ENCODE data around the gene COL8A1. TPM values are rescaled to one million over a fixed set of nuclear protein-coding genes. Genes with fewer than 3 reads are reported as not detected.
"Not testable (repeated sequence)": the region's sequence is repeated elsewhere in the genome, so short reads cannot be mapped to it uniquely, and the experiment has no call there.

The COL8A1 gene
- not detected for total RNA-seq

DNA sequence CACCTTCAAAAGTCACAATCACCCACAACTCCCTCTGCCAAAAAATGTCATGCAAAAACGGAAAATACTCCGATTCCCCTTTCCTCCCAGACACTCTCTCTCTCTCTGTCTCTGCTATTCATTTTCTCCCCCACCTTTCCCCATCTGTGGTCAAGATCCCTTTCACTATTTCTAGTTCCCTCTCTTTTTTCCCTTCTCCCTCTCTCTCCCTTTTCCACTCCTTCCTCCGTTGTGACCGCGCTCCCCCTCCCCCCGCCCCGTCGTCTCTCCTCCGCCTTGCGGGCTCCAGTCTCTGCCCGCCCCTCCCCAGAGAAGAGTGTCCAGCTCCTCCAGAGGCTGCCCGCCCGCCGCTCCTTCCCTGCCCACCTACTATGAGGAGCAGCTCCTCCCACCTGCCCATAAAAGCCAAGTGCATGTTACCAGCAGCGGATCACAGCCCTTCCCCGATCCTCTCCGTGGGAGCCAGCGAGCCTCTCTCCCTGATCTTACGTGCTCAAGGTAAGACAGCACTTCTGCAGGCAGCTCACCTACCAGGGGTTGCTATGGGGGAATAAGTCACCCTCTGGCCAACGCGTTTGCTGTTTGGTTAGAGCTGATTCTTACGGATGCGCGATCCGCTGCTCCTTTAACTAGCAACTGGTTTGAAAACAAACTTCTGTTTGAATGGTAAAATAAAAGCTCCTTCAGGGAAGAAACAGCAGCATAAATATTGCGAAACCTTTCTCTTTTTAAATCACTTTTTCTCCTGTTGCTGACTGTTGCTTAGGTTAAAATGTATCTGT is at the start of gene COL8A1:
Gene COL8A1 (plus strand): TSS at position 428 of the 782 bp plus-strand sequence. CDS start 152,089 bp downstream, outside the sequence.
- Histone ChIP-seq H3K4me3 (ENCODE audit: low read length) (no peak within 1 kb of the TSS), H3K27me3 (ENCODE audit: insufficient read depth, low read length) (peaks cover 58% of the 10 kb centered on the region), H3K4me1 (ENCODE audit: insufficient read depth, low read length) (peaks cover 6% of the 10 kb centered on the region), H3K9me3 (ENCODE audit: low read depth, low read length) (no peaks in the 10 kb centered on the region)

DNA sequence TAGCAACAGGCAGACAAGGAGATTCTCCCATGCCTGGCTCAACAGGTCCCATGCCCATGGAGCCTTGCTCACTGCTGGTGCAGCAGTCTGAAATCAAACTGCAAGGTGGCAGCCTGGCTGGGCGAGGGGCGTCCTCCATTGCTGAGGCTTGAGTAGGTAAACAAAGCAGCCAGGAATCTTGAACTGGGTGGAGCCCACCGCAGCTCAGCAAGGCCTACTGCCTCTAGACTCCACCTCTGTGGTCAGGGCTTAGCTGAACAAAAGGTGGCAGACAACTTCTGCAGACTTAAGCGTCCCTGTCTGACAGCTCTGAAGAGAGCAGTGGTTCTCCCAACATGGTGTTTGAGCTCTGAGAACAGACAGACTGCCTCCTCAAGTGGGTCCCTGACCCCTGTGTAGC is 49.2 kb upstream of the COL8A1 start:
- H3K4me3 ChIP-seq (ENCODE audit: low read length); H3K27me3 ChIP-seq (ENCODE audit: insufficient read depth, low read length); H3K9me3 ChIP-seq (ENCODE audit: low read depth, low read length); H3K4me1 ChIP-seq (ENCODE audit: insufficient read depth, low read length): not testable (repeated sequence)

DNA sequence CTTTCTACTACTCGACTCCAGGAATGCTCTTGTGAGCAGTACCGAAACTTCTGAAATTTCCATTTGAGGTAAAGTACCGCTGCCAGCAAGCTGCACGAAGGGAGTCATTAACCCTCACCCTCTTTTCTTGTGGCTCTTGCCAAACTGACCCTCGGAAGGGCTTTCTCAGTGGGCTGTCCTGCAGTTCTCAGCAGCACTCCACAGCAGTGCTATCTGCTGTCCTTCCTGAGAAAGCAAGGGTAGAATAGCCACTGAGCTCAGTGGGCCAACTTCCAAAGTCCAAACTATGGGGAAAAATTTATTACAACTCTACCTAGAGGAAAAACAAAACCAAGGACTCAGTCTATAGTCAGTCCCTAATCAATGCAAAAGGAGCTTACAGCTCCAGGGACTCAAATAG is 38.5 kb upstream of the COL8A1 start:
- Histone ChIP-seq H3K4me3 (ENCODE audit: low read length) (no peak overlapping the region), H3K27me3 (ENCODE audit: insufficient read depth, low read length) (no peaks in the 10 kb centered on the region), H3K9me3 (ENCODE audit: low read depth, low read length) (no peaks in the 10 kb centered on the region), H3K4me1 (ENCODE audit: insufficient read depth, low read length) (no peaks in the 10 kb centered on the region)

DNA sequence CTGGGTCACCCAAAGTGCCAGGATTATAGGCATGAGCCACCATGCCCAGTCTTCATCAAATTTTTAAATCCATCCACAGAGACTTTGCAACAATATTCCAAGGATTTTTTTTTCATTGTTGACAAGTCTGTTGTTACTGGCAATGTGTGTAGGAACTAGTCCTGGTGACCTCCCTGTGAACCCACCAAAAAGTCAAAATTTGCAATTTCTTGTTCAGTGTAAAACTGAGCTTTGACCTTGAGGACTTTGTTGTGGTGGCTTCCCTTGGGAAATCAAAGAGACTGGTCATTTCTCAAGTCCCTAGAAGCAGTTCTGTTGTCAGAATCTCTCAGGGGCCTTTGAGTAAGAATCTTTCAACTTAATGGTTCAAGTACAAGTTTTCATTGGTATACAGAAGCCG is 36.9 kb upstream of the COL8A1 start:
- Histone ChIP-seq H3K9me3 (ENCODE audit: low read depth, low read length) (no peaks in the 10 kb centered on the region), H3K4me1 (ENCODE audit: insufficient read depth, low read length) (no peaks in the 10 kb centered on the region), H3K4me3 (ENCODE audit: low read length) (no peak overlapping the region), H3K27me3 (ENCODE audit: insufficient read depth, low read length) (no peaks in the 10 kb centered on the region)

DNA sequence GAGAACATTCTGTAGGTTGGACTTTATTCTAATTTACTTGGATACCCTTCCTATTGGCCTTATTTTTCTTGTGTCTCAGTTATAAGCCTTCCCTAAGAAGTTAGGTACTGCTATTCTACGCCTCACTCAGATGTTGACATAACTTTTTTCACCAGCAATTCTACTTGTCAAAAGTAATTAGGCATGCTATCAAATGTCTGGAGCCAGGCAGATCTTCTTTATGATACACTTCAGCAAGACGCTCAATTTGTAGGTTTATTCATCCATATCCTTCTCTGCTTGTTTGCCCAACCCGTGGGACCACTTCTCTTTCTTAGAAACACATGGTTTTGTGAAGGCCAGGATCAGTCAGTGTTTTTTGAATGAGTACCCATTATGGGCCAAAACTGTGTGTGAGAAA is 36.2 kb upstream of the COL8A1 start:
- no peaks in the 10 kb centered on the region for H3K27me3 ChIP-seq (ENCODE audit: insufficient read depth, low read length)
- no peak overlapping the region for H3K4me3 ChIP-seq (ENCODE audit: low read length)
- no peaks in the 10 kb centered on the region for H3K4me1 ChIP-seq (ENCODE audit: insufficient read depth, low read length)
- no peaks in the 10 kb centered on the region for H3K9me3 ChIP-seq (ENCODE audit: low read depth, low read length)

DNA sequence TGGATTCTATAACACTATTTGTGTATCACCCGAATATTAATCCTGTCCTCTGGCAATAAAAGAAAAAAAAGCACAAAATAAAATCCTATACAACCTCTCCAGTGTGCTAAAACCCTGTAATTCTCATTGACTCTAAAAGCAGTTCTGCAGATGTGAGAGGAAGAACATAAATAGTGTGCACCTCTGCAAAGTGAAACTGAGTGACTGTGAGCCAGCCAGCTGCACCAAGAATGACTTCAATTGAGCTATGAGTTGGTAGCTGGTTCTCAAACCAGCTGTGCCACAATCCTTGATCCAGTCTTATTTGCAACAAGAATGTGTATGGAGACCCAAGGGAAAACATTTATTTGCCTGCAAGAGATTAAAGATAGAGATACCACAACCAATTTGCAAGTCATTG is 31.2 kb upstream of the COL8A1 start:
- Histone ChIP-seq H3K4me1 (ENCODE audit: insufficient read depth, low read length) (no peaks in the 10 kb centered on the region), H3K27me3 (ENCODE audit: insufficient read depth, low read length) (no peaks in the 10 kb centered on the region), H3K9me3 (ENCODE audit: low read depth, low read length) (no peaks in the 10 kb centered on the region), H3K4me3 (ENCODE audit: low read length) (no peak overlapping the region)

DNA sequence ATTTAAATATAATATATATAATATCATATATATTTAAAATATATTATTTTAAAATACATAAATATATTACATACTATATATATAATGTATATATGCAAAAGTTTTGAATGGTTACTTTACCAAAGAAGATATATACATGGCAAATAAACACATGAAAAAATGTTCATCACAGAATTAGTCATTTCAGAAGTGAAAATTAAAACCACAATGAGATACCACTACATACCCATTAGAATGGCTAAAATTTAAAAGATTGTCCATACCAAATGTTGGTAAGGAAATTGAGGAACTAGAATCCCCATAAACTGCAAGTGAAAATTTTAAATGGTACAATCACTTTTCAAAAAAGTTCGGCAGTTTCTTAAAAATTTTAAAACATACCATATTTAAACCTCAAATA is 23.6 kb upstream of the COL8A1 start:
- Histone ChIP-seq H3K4me3 (ENCODE audit: low read length) (no peak overlapping the region), H3K4me1 (ENCODE audit: insufficient read depth, low read length) (no peaks in the 10 kb centered on the region), H3K27me3 (ENCODE audit: insufficient read depth, low read length) (no peaks in the 10 kb centered on the region), H3K9me3 (ENCODE audit: low read depth, low read length) (no peaks in the 10 kb centered on the region)

DNA sequence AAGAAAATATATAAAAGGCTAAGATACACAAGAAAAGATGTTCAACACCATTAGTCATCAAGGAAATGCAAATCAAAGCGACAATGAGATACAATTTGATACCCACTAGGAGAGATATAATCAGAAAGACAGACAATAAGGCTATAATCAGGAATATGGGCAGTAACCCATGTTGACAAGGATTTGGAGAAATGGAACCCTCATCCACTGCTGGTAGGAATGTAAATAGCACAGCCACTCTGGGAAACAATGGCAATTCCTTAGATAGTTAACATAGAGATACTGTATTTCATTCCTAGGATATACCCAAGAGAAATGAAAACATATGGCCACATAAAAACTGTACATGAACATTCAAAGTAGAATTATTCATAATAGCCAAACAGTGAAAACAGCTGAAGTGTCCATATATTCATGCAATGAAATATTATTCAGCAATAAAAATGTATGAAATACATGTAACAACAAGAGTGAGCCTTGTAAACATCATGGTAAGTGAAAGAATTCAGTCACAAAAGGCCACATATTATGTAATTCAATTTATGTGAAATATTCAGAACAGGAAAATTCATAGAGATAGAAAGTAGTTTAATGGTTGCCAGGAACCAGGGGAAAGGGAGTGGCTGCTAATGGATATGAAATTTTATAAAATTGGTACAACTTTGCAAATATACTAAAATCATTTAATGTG is 18.2 kb upstream of the COL8A1 start:
- Histone ChIP-seq H3K4me3 (ENCODE audit: low read length) (no peak overlapping the region), H3K4me1 (ENCODE audit: insufficient read depth, low read length) (no peaks in the 10 kb centered on the region), H3K27me3 (ENCODE audit: insufficient read depth, low read length) (no peaks in the 10 kb centered on the region), H3K9me3 (ENCODE audit: low read depth, low read length) (no peaks in the 10 kb centered on the region)

DNA sequence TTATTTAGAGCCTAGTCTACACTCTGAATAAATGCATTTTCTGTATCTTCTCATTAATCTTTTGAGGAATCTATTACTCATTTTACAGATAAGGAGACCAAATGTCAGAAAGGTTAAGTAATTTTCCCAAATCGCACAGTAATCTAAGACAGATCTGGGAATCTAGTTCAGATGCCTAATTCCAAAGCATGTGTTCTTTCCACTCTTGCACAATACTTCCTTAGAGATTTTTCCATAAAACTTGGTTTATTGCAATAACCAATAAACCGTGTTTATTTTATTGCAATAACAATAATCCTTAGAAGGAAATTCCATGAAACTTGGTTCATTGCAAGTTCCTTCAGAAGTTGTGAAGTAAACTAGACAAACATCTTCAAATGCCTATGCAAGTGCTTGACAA is 17.4 kb upstream of the COL8A1 start:
- no peaks in the 10 kb centered on the region for H3K9me3 ChIP-seq (ENCODE audit: low read depth, low read length)
- no peaks in the 10 kb centered on the region for H3K4me1 ChIP-seq (ENCODE audit: insufficient read depth, low read length)
- no peaks in the 10 kb centered on the region for H3K27me3 ChIP-seq (ENCODE audit: insufficient read depth, low read length)
- H3K4me3 ChIP-seq (ENCODE audit: low read length): no peak overlapping the region

DNA sequence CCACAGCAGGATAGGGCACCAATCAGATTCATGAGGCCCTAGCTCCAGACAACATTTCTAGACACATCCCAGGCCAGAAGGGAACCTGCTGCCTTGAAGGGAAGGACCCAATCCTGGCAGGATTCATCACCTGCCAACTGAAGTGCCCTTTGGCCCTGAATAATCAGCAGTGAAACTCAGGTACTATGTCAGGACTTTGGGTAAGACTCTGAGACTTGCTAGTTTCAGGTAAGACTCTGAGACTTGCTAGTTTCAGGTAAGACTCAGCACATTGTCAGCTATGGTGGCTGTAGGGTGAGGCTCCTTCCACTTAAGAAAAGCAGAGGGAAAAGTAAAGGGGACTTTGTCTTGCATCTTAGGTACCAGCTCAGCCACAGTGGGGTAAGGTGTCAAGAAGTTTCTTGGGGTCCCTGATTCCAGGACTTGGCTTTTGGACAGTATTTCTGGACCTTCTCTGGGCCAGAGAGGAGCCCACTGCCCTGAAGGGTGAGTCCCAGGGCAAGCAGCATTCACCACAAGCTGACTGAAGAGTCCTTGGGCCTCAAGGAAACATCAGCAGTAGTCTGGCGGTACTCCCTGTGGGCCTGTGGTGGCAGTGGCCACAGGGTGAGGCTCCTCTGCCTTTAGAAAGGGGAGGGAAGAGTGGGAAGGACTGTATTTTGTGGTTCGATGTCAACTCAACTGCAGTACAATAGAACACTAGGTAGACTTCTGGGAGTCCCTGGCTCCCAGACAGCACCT is 13.7 kb upstream of the COL8A1 start:
- H3K4me3 ChIP-seq (ENCODE audit: low read length): no peak overlapping the region
- H3K4me1 ChIP-seq (ENCODE audit: insufficient read depth, low read length): no peaks in the 10 kb centered on the region
- no peaks in the 10 kb centered on the region for H3K27me3 ChIP-seq (ENCODE audit: insufficient read depth, low read length)
- H3K9me3 ChIP-seq (ENCODE audit: low read depth, low read length): no peaks in the 10 kb centered on the region

DNA sequence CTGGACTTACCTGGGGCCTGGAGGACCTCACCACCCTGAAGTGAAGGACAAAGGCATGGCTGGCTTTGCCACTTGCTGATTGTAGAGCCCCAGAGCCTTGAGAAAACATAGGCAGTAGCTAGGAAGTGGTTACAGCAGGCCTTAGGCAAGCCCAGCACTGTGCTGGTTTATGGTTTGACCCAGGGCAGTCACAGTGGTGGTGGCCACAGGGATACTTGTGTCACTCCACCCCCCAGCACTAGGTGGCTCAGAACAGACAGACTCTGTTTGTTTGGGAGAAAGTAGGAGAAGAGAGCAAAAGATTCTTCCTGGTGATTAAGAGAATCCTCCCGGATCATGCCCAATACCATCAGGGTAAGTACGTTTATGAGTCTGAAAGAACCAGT is 13.2 kb upstream of the COL8A1 start:
- Histone ChIP-seq H3K4me3 (ENCODE audit: low read length) (no peak overlapping the region), H3K27me3 (ENCODE audit: insufficient read depth, low read length) (no peaks in the 10 kb centered on the region), H3K9me3 (ENCODE audit: low read depth, low read length) (no peaks in the 10 kb centered on the region), H3K4me1 (ENCODE audit: insufficient read depth, low read length) (no peaks in the 10 kb centered on the region)

DNA sequence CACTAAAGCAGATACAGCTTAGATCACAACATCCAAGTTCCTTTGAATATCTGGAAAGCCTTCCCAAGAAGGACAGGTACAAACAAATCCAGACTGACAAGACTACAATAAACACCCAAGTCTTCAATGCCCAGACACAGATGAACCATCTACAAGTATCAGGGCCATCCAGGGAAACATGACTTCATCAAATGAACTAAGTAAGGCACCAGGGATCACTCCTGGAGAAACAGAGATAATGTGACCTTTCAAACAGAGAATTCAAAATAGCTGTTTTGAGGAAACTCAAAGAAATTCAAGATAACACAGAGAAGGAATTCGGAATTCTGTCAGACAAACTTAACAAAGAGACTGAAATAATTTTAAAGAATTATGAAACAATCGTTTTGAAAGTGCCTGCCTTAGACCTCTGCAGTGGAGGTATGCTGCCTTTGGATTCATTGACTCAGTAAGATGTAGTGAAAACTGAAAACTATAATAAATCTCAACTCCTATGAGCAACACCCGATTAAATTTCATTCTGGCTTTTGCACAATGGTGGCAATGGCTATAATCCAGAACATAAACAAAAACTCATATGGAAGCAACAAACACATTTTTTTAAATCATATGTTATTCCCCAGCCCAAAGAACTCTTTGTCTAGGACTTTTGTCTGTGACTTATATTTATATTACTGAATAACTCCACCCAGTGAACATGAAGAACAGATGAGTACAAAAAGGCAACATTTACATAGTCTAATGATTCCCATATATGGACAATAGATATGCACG is 12.6 kb upstream of the COL8A1 start:
- Histone ChIP-seq H3K4me1 (ENCODE audit: insufficient read depth, low read length) (no peaks in the 10 kb centered on the region), H3K4me3 (ENCODE audit: low read length) (no peak overlapping the region), H3K27me3 (ENCODE audit: insufficient read depth, low read length) (no peaks in the 10 kb centered on the region), H3K9me3 (ENCODE audit: low read depth, low read length) (no peaks in the 10 kb centered on the region)

DNA sequence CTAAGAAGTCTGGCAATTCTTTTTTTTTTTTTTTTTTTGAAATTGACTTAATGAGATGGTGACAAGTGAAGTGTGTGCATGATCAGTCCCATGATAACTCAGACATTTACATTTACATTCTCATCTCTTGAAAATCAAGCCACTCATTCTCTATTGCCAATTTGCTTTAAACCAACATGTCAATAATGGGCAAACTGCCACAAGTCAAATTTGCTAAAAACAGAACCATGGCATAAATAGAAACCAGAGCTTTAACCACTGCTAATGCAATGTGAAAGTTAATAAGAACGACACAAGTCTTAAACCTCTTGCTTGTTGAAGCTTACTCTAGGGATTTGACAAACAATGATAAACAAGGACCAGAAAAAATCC is 12.0 kb upstream of the COL8A1 start:
- Histone ChIP-seq H3K27me3 (ENCODE audit: insufficient read depth, low read length) (no peaks in the 10 kb centered on the region), H3K9me3 (ENCODE audit: low read depth, low read length) (no peaks in the 10 kb centered on the region), H3K4me3 (ENCODE audit: low read length) (no peak overlapping the region), H3K4me1 (ENCODE audit: insufficient read depth, low read length) (no peaks in the 10 kb centered on the region)

DNA sequence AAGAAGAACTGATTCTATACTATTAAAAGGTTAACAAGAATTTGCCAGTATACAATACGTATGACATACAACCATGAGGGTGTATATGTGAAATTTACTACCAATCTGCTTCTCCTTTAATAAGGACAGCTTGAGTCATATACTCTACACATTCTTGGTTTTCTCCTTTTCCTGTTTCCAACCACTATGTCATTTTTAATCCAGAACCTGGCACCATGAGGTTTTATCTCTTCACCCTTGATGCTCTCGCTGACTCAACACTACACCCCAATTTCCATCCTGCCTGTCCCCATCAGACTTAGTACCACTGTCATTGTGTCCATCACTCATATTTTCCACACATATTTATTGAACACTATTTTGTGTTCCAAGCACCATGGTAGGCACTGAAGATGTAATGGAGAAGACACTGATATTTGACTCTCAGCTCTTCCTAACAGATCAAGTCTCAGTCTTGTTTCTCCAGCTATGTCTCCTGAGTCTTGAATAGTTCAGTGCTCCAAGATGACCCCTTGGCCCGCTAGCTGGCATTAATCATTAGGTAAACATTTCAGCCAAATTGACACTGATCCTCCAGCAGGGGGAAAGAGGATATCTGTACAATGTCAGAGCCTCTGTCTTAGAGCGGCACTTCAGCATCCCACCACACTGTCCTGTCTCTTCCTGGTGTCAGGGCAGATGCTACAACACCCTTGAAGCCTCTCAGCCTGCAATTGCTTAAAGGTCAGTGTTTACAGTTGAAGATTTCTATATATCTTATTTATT is 11.2 kb upstream of the COL8A1 start:
- Histone ChIP-seq H3K27me3 (ENCODE audit: insufficient read depth, low read length) (no peaks in the 10 kb centered on the region), H3K4me1 (ENCODE audit: insufficient read depth, low read length) (no peaks in the 10 kb centered on the region), H3K9me3 (ENCODE audit: low read depth, low read length) (no peaks in the 10 kb centered on the region), H3K4me3 (ENCODE audit: low read length) (no peak overlapping the region)

All from mononuclear cell (primary cell).